ES-I3 (cell line): ENCODE results near the gene LHFPL2.

ENCODE experiments used
- H3K36me3 ChIP-seq: 2 replicates; pipeline ENCODE4 v1.6.1; 2013; ENCODE audit warnings: mild to moderate bottlenecking, low read length, control low read depth, moderate library complexity; ENCODE audit not compliant: insufficient read depth
- H3K4me1 ChIP-seq: 2 replicates; pipeline ENCODE4 v1.6.1; 2013; ENCODE audit warnings: mild to moderate bottlenecking, control low read depth, low read length; ENCODE audit not compliant: insufficient read depth
- H3K9ac ChIP-seq: 2 replicates; pipeline ENCODE4 v1.6.1; 2013; ENCODE audit warnings: low read depth, mild to moderate bottlenecking, low read length, moderate library complexity
- H3K9me3 ChIP-seq: 2 replicates; pipeline ENCODE4 v1.6.1; 2013; ENCODE audit warnings: mild to moderate bottlenecking, low read length, moderate library complexity; ENCODE audit not compliant: control insufficient read depth, insufficient read depth

LHFPL2 gene

DNA sequence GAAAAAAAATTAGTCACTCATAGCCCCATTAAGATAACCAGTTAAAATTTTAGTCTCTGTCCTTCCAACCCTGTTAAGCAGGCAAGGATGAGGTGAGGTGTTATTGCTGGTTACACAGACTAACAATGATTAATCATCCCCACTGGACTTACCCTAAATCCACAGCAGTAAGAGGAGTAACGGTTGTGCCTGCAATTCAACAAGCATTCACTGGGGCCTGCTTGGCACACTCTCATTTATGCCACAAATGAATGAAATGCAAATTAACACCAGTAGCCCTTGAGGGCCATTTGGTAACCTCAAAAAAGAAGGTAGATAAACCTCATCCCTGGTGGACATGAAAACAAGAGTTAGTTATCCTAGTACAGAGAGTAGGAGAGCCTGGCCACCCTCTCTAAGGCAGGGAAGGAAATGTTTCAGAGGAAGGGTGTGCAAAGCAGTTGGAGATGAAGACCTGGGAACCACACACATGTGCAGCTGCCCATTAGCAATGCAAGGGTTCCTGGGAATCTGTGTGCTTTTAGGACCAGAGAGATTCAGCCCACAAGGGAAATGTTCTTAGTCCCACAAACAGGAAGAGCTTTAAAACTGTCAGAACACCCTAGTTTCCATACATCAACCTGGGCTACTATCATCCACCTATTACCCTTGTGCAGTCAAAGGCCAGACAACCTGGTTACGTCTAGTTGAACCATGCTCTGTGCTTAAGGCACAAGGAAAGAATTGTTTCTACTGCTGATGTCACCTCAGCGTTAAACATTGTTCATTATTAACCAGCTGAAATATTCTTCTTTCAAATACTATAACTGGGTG lies 7.7 kb downstream of the LHFPL2 start:
- Histone ChIP-seq H3K9ac (no peak overlapping the region), H3K36me3 (no peaks in the 10 kb centered on the region), H3K4me1 (peaks cover 28% of the 10 kb centered on the region), H3K9me3 (no peaks in the 10 kb centered on the region)

DNA sequence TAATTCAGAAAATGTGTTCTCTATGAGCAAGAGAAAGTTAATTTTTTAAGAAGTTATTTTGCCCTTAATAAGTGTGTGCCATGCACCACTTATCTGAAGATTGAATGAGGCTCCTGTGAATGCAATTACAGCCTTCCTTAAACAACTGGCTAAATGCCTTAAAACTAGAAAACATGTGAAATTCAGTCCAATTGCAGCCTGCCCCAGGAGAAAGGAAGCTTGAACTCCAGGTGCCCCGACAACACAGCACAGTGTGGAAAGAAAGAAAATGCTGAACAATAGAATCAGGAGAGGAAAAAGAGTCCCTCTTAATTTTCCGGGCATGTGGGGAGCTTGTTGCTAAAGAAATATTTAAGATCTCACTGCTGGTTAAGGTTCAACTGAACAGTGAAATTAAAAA lies 8.8 kb downstream of the LHFPL2 start:
- Histone ChIP-seq H3K9ac (no peak overlapping the region), H3K9me3 (no peaks in the 10 kb centered on the region), H3K4me1 (peaks cover 28% of the 10 kb centered on the region), H3K36me3 (no peaks in the 10 kb centered on the region)

DNA sequence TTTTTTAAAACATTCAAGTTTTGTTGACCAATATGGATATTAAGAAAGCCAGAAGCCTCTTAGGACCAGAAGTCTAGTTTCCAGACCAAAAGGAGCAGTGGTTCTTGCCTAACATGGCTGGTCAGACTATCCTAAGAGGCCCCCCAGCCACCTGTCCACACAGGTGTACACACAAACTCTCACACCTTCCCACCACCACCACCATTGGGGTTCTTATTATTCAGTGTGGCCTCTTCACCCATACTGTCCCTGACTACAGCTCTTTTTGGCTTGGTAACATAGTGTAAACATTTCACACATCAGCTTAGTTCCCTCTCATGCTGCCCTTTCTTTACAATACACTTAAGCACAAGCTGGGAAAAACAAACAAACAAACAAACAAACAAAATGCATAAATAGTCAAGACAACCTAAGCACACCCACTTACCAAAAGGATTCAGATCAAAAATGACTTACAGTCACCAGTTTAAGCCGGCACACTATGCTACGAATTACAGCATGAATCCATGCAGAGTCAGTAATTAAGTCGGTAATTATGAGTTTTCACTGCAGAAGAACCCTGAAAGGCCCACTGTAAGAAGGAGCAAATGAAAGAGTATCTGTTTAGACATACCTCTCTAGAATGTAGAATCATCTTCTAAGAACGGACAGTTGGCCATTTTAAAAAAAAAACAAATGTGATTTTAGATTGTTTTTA lies 9.5 kb downstream of the LHFPL2 start:
- H3K36me3 ChIP-seq = no peaks in the 10 kb centered on the region
- H3K9ac ChIP-seq = no peak overlapping the region
- H3K9me3 ChIP-seq = no peaks in the 10 kb centered on the region
- peaks cover 28% of the 10 kb centered on the region for H3K4me1 ChIP-seq

DNA sequence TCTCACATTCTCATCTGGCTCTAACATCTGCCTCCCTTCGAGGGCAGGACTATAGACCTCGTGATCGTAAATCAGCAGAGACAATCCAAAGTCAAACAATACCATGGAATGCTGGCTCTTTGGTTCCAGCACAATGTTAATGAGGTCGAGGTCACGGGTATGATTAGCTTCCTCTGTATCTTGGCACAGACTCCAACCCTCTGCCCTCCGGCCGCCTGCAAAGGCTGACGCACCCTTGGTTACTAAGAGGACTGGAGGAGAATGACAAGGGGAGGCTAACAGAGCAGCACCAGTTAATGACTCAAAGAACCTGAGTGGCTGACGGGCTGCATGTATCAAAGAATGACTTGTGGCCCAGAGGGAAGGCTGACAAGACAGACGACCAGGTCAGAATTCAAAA lies 10.1 kb downstream of the LHFPL2 start:
- Histone ChIP-seq H3K36me3 (no peaks in the 10 kb centered on the region), H3K9me3 (no peaks in the 10 kb centered on the region), H3K4me1 (peaks cover 28% of the 10 kb centered on the region), H3K9ac (no peak overlapping the region)

DNA sequence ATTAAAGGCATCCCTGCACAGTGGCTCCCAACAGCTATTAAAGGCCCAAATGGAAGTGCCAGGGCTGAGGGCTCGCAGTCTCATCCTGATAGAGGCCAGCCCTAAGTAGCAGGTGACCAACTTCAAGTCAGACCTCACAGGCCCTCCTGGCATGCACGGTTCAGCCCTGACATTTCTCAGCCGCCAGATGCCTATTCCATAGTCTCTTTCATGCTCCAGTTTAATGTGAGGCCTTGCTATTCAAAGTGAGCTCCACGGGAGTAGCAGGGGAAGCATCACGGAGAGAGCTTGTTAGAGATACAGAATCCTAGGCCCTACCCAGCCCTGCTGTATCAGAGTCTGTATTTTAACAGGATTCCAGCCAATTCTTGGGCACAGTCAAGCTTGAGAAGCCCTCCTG lies 11.1 kb downstream of the LHFPL2 start:
- Histone ChIP-seq H3K9me3 (no peaks in the 10 kb centered on the region), H3K36me3 (no peaks in the 10 kb centered on the region), H3K9ac (no peak overlapping the region), H3K4me1 (peaks cover 28% of the 10 kb centered on the region)

DNA sequence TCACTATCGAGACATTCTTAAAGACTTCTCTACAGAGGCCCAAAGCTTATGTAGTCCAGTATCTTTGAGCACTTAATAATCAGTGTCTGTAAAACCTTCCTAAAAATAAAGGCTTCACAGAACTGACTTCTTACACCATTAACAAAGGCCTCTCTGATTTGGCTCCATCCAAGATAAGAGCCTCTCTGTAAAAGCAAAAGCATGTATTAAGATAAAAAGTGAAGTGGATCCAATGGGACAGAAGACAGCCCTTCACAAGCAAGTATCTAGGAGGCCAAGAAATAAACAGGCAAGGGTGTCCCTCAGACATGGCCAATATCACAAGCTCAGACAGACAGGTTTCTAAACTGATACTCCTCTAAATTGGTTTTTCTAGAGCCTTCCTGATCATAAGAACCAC lies 11.9 kb downstream of the LHFPL2 start:
- Histone ChIP-seq H3K9ac (no peak overlapping the region), H3K4me1 (peaks cover 28% of the 10 kb centered on the region)

DNA sequence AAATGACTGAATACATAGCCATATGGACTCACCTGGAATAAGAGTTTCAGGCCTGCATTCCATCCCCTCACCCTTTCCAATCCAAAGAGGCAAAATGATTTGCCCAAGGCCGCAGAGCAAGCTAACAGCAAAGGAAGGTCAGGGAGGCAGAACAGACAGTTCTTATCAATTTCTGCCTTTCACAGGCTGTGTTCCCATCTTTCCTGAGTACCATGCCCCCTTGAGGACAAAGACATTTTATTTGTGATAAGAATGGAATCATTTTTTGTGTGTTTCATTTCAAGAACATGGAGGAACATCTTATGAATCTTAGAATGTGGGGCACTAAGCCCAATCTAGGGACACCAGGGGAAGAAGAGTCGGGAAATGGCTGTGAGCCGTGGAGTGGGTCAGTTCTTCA lies 13.9 kb downstream of the LHFPL2 start:
- no peak overlapping the region for H3K9ac ChIP-seq
- no peaks in the 10 kb centered on the region for H3K9me3 ChIP-seq
- peaks cover 6% of the 10 kb centered on the region for H3K36me3 ChIP-seq
- H3K4me1 ChIP-seq = peaks cover 14% of the 10 kb centered on the region

More for the DNA sequence above, 11.9 kb downstream of the LHFPL2 start:
- Histone ChIP-seq H3K36me3 (peaks cover 4% of the 10 kb centered on the region; the same call in 1 of the 2 replicates), H3K9me3 (no peaks in the 10 kb centered on the region)

DNA sequence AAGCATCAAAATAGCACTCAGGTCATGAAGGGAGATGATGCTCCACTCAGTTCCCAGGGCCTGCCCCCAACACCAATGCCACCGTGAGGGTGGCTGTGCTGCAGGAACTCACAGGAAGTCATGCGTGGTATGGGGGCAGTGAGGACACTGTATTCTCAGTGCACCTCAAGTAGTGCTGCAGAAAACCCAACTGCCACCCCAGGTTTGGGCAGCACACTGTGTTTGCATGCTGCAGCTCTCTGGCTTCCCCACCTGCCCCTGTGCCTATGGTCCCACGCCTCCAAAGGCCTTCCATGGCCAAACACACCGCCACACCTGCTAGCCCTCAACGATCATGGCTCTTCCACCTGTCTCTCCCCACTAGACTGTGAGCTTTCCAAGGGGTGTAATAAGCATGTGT lies 14.3 kb downstream of the LHFPL2 start:
- Histone ChIP-seq H3K36me3 (peaks cover 6% of the 10 kb centered on the region), H3K4me1 (peaks cover 10% of the 10 kb centered on the region; the same call in 1 of the 2 replicates), H3K9ac (no peak overlapping the region), H3K9me3 (no peaks in the 10 kb centered on the region)

DNA sequence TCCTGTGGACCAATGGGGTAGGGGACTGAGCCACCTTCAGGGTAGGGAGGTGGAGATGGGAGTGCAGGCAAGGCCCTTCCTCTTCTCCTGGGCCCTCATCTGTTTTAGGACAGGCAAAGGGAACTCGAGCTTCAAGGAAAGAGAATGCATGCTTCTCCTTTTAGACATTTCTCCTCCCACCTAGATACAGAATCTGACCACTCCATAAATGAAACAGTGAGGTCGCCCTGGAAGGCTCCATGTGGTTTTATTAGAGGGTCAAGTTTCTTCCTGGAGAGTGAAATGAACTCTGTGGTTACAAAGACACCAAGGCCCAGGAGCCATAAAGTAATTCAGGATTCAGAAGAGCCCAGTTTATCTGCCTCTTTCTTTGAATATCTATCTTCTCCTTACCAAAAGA lies 14.9 kb downstream of the LHFPL2 start:
- Histone ChIP-seq H3K36me3 (peaks cover 6% of the 10 kb centered on the region), H3K9me3 (no peaks in the 10 kb centered on the region), H3K4me1 (peaks cover 5% of the 10 kb centered on the region; the same call in 1 of the 2 replicates), H3K9ac (no peak overlapping the region)

DNA sequence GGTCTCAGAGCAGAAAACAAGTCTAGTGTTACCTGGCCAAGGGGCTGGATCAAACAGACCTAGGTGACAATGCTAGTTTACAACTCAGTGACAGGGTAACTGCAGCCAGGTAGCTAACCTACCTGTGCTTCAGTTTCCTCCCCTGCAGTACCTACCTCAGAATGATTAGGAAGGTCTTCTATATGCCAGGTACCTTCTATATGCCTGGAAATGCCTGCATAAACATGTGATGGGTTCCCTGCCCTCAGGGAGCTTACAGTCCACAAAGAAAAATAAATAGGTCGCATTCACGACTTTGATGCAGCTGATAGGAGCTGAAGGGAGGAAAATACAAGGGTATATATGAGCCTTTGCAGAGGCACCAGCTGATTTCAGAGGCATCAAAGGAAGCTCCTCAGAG lies 16.1 kb downstream of the LHFPL2 start:
- Histone ChIP-seq H3K4me1 (peaks cover 4% of the 10 kb centered on the region; the same call in 1 of the 2 replicates), H3K9ac (no peak overlapping the region), H3K36me3 (peaks cover 6% of the 10 kb centered on the region), H3K9me3 (no peaks in the 10 kb centered on the region)

DNA sequence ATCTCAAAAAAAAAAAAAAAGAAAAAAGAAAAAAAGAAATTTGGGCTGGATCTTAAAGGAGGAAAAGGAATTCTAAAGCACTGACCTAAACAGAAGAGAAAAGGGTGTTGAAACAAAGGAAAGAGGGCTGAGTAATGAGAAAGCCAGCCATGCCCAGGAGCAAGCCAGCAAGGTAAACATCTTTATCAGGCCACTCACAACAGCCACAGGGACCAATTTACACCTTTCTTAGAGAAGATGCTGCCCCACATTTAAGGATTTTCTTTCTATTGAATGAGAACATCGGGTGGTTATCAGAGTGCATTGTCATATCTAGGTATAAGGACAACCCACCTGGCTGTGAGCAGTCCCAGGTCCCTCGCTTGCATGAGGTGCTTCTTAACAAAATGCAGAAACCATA lies 16.6 kb downstream of the LHFPL2 start:
- Histone ChIP-seq H3K9me3 (no peaks in the 10 kb centered on the region), H3K4me1 (peaks cover 5% of the 10 kb centered on the region; the same call in 1 of the 2 replicates), H3K36me3 (peaks cover 6% of the 10 kb centered on the region), H3K9ac (no peak overlapping the region)

DNA sequence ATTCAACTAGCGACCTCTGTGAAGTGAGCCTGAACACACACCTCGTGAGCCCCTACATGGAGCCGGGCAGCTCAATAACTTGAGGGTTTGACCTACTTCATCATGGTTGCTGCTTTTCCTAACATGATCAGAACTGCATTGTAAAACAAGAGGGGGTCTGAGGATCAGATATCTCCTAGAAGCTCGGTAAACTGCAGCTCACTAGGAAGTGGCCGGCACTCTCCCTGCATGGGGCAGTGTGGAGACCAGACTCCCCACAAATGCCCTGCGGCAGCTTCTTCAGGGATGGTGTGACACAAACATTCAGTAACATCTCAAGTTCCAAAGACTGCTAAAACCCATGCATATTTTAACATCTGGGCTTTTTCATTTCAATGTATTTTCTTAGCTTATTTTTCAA lies 18.5 kb downstream of the LHFPL2 start:
- Histone ChIP-seq H3K4me1 (peaks cover 5% of the 10 kb centered on the region; the same call in 1 of the 2 replicates), H3K9ac (no peak overlapping the region), H3K9me3 (no peaks in the 10 kb centered on the region), H3K36me3 (peaks cover 6% of the 10 kb centered on the region)

DNA sequence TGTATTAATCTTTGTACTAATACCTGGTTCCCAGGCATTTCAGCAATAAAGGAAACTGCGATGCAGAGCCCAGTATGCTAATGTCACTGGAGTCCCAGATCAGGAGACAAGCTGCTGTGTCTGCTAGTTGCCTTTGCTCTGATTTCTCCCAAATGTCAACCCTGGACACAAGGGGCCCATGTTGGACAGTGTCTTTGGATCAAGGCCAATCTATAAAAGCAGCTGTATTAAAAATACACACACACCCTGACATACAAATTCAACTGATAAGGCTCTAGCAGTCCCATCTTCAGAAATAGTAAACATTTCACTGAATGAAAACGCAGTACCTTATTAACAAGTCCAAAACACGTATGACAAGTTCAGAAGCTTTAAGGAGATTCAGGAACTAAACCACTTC lies 18.9 kb downstream of the LHFPL2 start:
- Histone ChIP-seq H3K36me3 (peaks cover 6% of the 10 kb centered on the region), H3K4me1 (peaks cover 5% of the 10 kb centered on the region; the same call in 1 of the 2 replicates), H3K9me3 (no peaks in the 10 kb centered on the region), H3K9ac (no peak overlapping the region)

DNA sequence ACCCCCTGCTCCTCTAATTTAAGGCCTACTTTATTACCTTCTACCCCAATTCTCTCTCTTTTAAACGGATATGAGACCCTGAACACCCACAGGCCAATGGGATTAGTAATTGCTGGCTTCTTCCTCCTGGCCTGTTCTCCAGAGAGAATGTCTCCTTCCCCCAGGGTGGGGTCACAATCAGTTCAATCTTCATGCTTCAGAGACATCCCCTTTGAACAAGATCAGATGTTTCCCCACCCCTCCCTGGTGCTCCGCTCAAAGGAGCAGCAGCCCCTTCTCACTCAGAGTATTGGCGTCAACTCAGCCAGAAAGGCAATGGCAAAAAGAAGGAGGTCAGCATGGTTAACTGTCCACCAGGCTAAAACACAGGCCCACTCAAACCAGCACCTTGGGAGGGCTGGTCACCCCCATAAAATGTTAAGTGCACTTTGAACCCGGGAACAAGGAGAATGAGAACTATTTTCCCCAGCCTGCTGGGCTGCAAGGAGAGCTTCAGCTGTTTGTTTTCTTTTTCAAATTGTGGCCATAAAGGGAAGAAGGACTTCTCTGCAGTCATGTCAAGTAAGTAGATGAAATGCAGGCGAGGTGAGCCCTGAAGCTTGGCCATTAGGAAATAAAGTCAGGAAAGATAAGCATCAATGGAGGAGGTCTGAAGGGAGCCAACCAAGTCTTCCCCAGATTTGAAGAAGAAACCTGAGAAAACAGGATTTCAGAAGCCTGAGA lies 20.1 kb downstream of the LHFPL2 start:
- H3K4me1 ChIP-seq = peaks cover 5% of the 10 kb centered on the region; the same call in 1 of the 2 replicates
- H3K9ac ChIP-seq = no peak overlapping the region
- no peaks in the 10 kb centered on the region for H3K9me3 ChIP-seq
- peaks cover 6% of the 10 kb centered on the region for H3K36me3 ChIP-seq
